Panc1 (cell line): ENCODE measurements around the gene ELMO1.

ENCODE experiments used
- CTCF ChIP-seq: fragments of 450-650 bp; IDR thresholded peaks from 2 replicates; pipeline ENCODE4 v1.5.1; 2017; ENCODE audit warnings: mild to moderate bottlenecking
- POLR2AphosphoS5 ChIP-seq: IDR thresholded peaks from 2 replicates; pipeline ENCODE4 v1.6.1; 2012; ENCODE audit warnings: mild to moderate bottlenecking, low read depth, low read length, moderate library complexity
- REST ChIP-seq, 2 experiments: IDR thresholded peaks; 2 replicates each; pipeline ENCODE4 v1.6.1; 2011 to 2012; ENCODE audit warnings: low read depth in 2 of 2, control low read depth in 1 of 2, low read length in 1 of 2, mild to moderate bottlenecking in 1 of 2, moderate library complexity in 1 of 2; ENCODE audit not compliant: insufficient read depth in 1 of 2
- SIN3A ChIP-seq: IDR thresholded peaks from 2 replicates; pipeline ENCODE4 v1.6.1; 2012; ENCODE audit warnings: low read depth, mild to moderate bottlenecking, low read length, moderate library complexity, borderline replicate concordance; ENCODE audit not compliant: insufficient read depth
- TCF7L2 ChIP-seq: IDR thresholded peaks from 2 replicates; pipeline ENCODE4 v1.6.1; 2011; ENCODE audit warnings: mild to moderate bottlenecking, low read depth, low read length, inconsistent platforms

- TF ChIP-seq CTCF (no peak), POLR2AphosphoS5 (no peak), SIN3A (no peak), REST (IDR thresholded peaks at IDR 0.05; ENCODE audit: insufficient read depth in 1 of 2, low read depth in 2 of 2, low read length in 1 of 2) (no peak), TCF7L2 (no peak)
Observed at GRCh38 chr7:37359180-37359579, 89.5 kb downstream of the ELMO1 start.
